A549 (cell line): ENCODE results near the gene ITGA8.

ENCODE experiments used
- CBX8 ChIP-seq: fragments of 200-600 bp; sonication (generic); IDR thresholded peaks from 2 replicates; pipeline ENCODE4 v1.6.1; 2016
- CEBPB ChIP-seq, 2 experiments: fragments of >200 bp in 1 of 2; sonication (Bioruptor Twin) in 1 of 2; formaldehyde crosslinking in 1 of 2; IDR thresholded peaks; 2 replicates each; pipeline ENCODE4 v1.6.1; 2012 to 2016
- CHD2 ChIP-seq: fragments of 150-350 bp; IDR thresholded peaks from 2 replicates; pipeline ENCODE4 v1.6.1; 2014; ENCODE audit warnings: low read length; ENCODE audit not compliant: partially characterized antibody
- EP300 ChIP-seq, 2 experiments: fragments of >200 bp; sonication (Bioruptor Twin); formaldehyde crosslinking; IDR thresholded peaks; 2 replicates in 1 of 2; 3 replicates in 1 of 2; pipeline ENCODE4 v1.6.1; 2016 to 2017
- FOXS1 ChIP-seq: fragments of 250-450 bp; sonication (Bioruptor Pico); IDR thresholded peaks from 2 replicates; pipeline ENCODE4 v1.5.0; 2020; ENCODE audit warnings: mild to moderate bottlenecking, moderate library complexity
- JUN ChIP-seq, 2 experiments: fragments of >200 bp; sonication (Bioruptor Twin); formaldehyde crosslinking; IDR thresholded peaks; 2 replicates in 1 of 2; 3 replicates in 1 of 2; pipeline ENCODE4 v1.6.1; 2016 to 2017
- KDM5A ChIP-seq: fragments of 200-600 bp; sonication (generic); IDR thresholded peaks from 2 replicates; pipeline ENCODE4 v1.6.1; 2016; ENCODE audit warnings: antibody characterized with exemption, mild to moderate bottlenecking
- POLR2A ChIP-seq: IDR thresholded peaks from 2 replicates; pipeline ENCODE4 v1.6.1; 2012; ENCODE audit warnings: mild to moderate bottlenecking, low read length
- SMC3 ChIP-seq: fragments of >200 bp; sonication (Bioruptor Twin); formaldehyde crosslinking; IDR thresholded peaks from 3 replicates; pipeline ENCODE4 v1.6.1; 2018; ENCODE audit warnings: inconsistent platforms
- ZSCAN20 ChIP-seq: fragments of 250-450 bp; sonication (Bioruptor Pico); IDR thresholded peaks from 2 replicates; pipeline ENCODE4 v1.8.0; 2022; ENCODE audit warnings: mild to moderate bottlenecking, moderate library complexity
- TF ChIP-seq, protein P1 (sequence below): fragments of >200 bp; sonication (Bioruptor Twin); formaldehyde crosslinking; IDR thresholded peaks from 3 replicates; pipeline ENCODE4 v1.5.1; 2016
- TF ChIP-seq, protein P2 (sequence below): IDR thresholded peaks from 2 replicates; pipeline ENCODE4 v1.6.1; 2012

DNA sequence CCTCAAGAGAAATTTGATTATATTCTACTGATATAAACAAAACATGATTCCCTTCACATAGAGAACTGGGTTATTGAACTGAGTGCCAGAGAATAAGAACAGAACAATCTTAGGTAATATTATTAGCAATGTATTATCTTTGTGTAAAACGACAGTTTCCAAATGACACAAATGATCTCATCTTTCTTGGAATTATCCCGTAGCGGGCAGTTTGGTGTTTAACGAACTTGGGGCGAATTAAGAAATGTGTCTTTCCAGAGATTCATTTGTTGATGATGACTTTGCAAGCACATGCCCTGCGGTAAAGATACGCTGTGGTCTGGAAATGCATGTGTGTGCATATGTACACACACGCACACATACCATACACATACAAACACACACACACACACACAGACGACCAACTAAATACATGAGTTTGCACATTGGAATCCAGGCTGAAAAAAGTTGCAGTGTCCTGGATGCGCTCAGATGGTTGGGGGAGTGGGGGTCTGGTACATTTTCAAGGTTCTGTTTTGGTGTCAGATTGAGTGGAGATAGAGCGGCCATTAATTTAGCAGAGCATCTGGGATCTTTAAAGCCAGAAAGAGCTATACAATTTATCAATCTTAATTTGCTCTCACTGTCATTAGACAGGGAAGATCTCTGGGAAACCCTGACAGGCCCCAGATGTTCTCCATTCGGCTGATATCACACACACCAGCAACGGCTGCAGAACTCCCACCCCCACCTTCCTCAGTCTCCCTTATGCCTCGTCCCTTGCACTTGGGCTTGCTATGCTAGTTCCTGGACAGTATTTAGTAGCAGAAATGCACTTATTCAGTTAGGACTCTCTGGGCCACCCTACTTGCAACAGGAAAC is 236.3 kb downstream of the ITGA8 start:
- TF ChIP-seq POLR2A (no peak), SMC3 (no peak), CHD2 (no peak), CEBPB (IDR thresholded peaks at IDR 0.05) (no peak), EP300 (IDR thresholded peaks at IDR 0.05) (no peak), FOXS1 (no peak), KDM5A (no peak), CBX8 (no peak), JUN (IDR thresholded peaks at IDR 0.05) (no peak), ZSCAN20 (CRISPR knock-in tag) (no peak)
- TF ChIP-seq, protein P1, sequence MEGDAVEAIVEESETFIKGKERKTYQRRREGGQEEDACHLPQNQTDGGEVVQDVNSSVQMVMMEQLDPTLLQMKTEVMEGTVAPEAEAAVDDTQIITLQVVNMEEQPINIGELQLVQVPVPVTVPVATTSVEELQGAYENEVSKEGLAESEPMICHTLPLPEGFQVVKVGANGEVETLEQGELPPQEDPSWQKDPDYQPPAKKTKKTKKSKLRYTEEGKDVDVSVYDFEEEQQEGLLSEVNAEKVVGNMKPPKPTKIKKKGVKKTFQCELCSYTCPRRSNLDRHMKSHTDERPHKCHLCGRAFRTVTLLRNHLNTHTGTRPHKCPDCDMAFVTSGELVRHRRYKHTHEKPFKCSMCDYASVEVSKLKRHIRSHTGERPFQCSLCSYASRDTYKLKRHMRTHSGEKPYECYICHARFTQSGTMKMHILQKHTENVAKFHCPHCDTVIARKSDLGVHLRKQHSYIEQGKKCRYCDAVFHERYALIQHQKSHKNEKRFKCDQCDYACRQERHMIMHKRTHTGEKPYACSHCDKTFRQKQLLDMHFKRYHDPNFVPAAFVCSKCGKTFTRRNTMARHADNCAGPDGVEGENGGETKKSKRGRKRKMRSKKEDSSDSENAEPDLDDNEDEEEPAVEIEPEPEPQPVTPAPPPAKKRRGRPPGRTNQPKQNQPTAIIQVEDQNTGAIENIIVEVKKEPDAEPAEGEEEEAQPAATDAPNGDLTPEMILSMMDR = no peak
- TF ChIP-seq, protein P2, sequence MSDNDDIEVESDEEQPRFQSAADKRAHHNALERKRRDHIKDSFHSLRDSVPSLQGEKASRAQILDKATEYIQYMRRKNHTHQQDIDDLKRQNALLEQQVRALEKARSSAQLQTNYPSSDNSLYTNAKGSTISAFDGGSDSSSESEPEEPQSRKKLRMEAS = no peak
